ENCODE data around the gene EPHA7. TPM values are rescaled to one million over a fixed set of nuclear protein-coding genes. Genes with fewer than 3 reads are reported as not detected.

The EPHA7 gene
- total and polyA plus RNA-seq, 4 donors: under 0.01 to 0.37 (median 0.01) TPM; not detected in 1

GRCh38 chr6:93454533-93454932, 35.2 kb upstream of the EPHA7 start:
- H3K9me3 ChIP-seq (ENCODE audit: control insufficient read depth in 4 of 4, low read length in 3 of 4): no peaks in the 10 kb centered on the region
- no peak overlapping the region for H3K9ac ChIP-seq (ENCODE audit: low read depth in 1 of 2, low read length in 2 of 2)
- DNase-seq (ENCODE audit: low spot score): no peak
- no peaks in the 10 kb centered on the region for H3K36me3 ChIP-seq (ENCODE audit: control insufficient read depth in 4 of 4, insufficient read depth in 3 of 4, low read depth in 1 of 4, low read length in 3 of 4)
- no peaks in the 10 kb centered on the region for H3K4me1 ChIP-seq (ENCODE audit: control insufficient read depth in 4 of 4, insufficient read depth in 4 of 4, low read length in 3 of 4)
- H3K4me3 ChIP-seq (ENCODE audit: low read depth in 1 of 3, low read length in 3 of 3): no peak overlapping the region
- H3K27me3 ChIP-seq (ENCODE audit: control insufficient read depth in 4 of 4, insufficient read depth in 4 of 4, low read length in 3 of 4): no peaks in the 10 kb centered on the region
- no peak overlapping the region for H3K27ac ChIP-seq (ENCODE audit: low read depth in 1 of 2, low read length in 2 of 2)
- WGBS: 69% methylated on average over 6 of the region's 6 CpGs
- TF ChIP-seq, protein P1, sequence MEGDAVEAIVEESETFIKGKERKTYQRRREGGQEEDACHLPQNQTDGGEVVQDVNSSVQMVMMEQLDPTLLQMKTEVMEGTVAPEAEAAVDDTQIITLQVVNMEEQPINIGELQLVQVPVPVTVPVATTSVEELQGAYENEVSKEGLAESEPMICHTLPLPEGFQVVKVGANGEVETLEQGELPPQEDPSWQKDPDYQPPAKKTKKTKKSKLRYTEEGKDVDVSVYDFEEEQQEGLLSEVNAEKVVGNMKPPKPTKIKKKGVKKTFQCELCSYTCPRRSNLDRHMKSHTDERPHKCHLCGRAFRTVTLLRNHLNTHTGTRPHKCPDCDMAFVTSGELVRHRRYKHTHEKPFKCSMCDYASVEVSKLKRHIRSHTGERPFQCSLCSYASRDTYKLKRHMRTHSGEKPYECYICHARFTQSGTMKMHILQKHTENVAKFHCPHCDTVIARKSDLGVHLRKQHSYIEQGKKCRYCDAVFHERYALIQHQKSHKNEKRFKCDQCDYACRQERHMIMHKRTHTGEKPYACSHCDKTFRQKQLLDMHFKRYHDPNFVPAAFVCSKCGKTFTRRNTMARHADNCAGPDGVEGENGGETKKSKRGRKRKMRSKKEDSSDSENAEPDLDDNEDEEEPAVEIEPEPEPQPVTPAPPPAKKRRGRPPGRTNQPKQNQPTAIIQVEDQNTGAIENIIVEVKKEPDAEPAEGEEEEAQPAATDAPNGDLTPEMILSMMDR (IDR thresholded peaks at IDR 0.05; ENCODE audit: low read depth, low read length, missing input control): no peak
- TF ChIP-seq, protein P2, sequence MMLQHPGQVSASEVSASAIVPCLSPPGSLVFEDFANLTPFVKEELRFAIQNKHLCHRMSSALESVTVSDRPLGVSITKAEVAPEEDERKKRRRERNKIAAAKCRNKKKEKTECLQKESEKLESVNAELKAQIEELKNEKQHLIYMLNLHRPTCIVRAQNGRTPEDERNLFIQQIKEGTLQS (IDR thresholded peaks at IDR 0.05): no peak
- TF ChIP-seq, protein P3, sequence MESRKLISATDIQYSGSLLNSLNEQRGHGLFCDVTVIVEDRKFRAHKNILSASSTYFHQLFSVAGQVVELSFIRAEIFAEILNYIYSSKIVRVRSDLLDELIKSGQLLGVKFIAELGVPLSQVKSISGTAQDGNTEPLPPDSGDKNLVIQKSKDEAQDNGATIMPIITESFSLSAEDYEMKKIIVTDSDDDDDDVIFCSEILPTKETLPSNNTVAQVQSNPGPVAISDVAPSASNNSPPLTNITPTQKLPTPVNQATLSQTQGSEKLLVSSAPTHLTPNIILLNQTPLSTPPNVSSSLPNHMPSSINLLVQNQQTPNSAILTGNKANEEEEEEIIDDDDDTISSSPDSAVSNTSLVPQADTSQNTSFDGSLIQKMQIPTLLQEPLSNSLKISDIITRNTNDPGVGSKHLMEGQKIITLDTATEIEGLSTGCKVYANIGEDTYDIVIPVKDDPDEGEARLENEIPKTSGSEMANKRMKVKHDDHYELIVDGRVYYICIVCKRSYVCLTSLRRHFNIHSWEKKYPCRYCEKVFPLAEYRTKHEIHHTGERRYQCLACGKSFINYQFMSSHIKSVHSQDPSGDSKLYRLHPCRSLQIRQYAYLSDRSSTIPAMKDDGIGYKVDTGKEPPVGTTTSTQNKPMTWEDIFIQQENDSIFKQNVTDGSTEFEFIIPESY (IDR thresholded peaks at IDR 0.05): no peak
- TF ChIP-seq RAD21 (IDR thresholded peaks at IDR 0.05) (no peak), FOXA2 (IDR thresholded peaks at IDR 0.05) (no peak), MAX (IDR thresholded peaks at IDR 0.05) (no peak), REST (IDR thresholded peaks at IDR 0.05) (no peak), TAF1 (conservative IDR thresholded peaks at IDR 0.05) (no peak), HNF4G (IDR thresholded peaks at IDR 0.05) (no peak)

- Histone ChIP-seq H3K36me3 (ENCODE audit: control insufficient read depth in 4 of 4, insufficient read depth in 3 of 4, low read depth in 1 of 4, low read length in 3 of 4) (no peaks in the 10 kb centered on the region), H3K4me1 (ENCODE audit: control insufficient read depth in 4 of 4, insufficient read depth in 4 of 4, low read length in 3 of 4) (no peaks in the 10 kb centered on the region), H3K9ac (ENCODE audit: low read depth in 1 of 2, low read length in 2 of 2) (no peak overlapping the region), H3K4me3 (ENCODE audit: low read depth in 1 of 3, low read length in 3 of 3) (no peak overlapping the region), H3K27me3 (ENCODE audit: control insufficient read depth in 4 of 4, insufficient read depth in 4 of 4, low read length in 3 of 4) (no peaks in the 10 kb centered on the region), H3K9me3 (ENCODE audit: control insufficient read depth in 4 of 4, low read length in 3 of 4) (no peaks in the 10 kb centered on the region), H3K27ac (ENCODE audit: low read depth in 1 of 2, low read length in 2 of 2) (no peak overlapping the region)
- 77% methylated on average over 3 of the region's 3 CpGs for WGBS
- no peak for DNase-seq (ENCODE audit: low spot score)
- no peak for TF ChIP-seq RAD21 (IDR thresholded peaks at IDR 0.05)
- TF ChIP-seq EGR1 (IDR thresholded peaks at IDR 0.05; ENCODE audit: low read depth in 2 of 2): no peak
- no peak for TF ChIP-seq MAX (IDR thresholded peaks at IDR 0.05)
- no peak for TF ChIP-seq RXRA (IDR thresholded peaks at IDR 0.05)
- TF ChIP-seq HNF4G (IDR thresholded peaks at IDR 0.05): no peak
- no peak for TF ChIP-seq TAF1 (conservative IDR thresholded peaks at IDR 0.05)
- TF ChIP-seq NR2F2 (IDR thresholded peaks at IDR 0.05): no peak
- TF ChIP-seq YY1 (IDR thresholded peaks at IDR 0.05): no peak
- TF ChIP-seq, protein P1 (IDR thresholded peaks at IDR 0.05; ENCODE audit: low read depth, low read length, missing input control): no peak
These were observed 34.6 kb upstream of the EPHA7 start for GRCh38 chr6:93453956-93454355.

Data from liver (tissue), 9 donors.